HepG2 (cell line): ENCODE results near the gene IFT122. TPM values are rescaled to one million over a fixed set of nuclear protein-coding genes. Genes with fewer than 3 reads are reported as not detected.
A peak's percentile ranks its signal among the peaks of the same experiment; 100 is the strongest.

ENCODE experiments used
- BCL3 ChIP-seq: sonication (generic); formaldehyde crosslinking; IDR thresholded peaks from 2 replicates; pipeline ENCODE4 v1.5.1; 2020; ENCODE audit warnings: mild to moderate bottlenecking, missing genetic modification reagents, moderate library complexity
- BCLAF1 ChIP-seq: fragments of 450-650 bp; IDR thresholded peaks from 2 replicates; pipeline ENCODE4 v1.6.1; 2017; ENCODE audit warnings: mild to moderate bottlenecking
- CCAR2 ChIP-seq: fragments of 200-400 bp; formaldehyde crosslinking; optimal IDR thresholded peaks from 2 replicates; pipeline ENCODE3; 2018; ENCODE audit warnings: low read depth, mild to moderate bottlenecking, low read length, moderate library complexity
- EZH2 ChIP-seq: conservative IDR thresholded peaks from 2 replicates; pipeline ENCODE4 v1.6.1; 2012; ENCODE audit warnings: mild to moderate bottlenecking, low read depth, low read length, moderate library complexity
- FOXM1 ChIP-seq: sonication (generic); formaldehyde crosslinking; IDR thresholded peaks from 2 replicates; pipeline ENCODE4 v1.5.0; 2020; ENCODE audit warnings: missing genetic modification reagents
- ONECUT2 ChIP-seq: sonication (generic); formaldehyde crosslinking; IDR thresholded peaks from 2 replicates; pipeline ENCODE4 v1.4.0; 2020; ENCODE audit warnings: missing genetic modification reagents
- SRSF9 ChIP-seq: fragments of 200-400 bp; formaldehyde crosslinking; IDR thresholded peaks from 2 replicates; pipeline ENCODE4 v1.6.1; 2018; ENCODE audit warnings: borderline replicate concordance, mild to moderate bottlenecking, low read depth, low read length; ENCODE audit not compliant: insufficient read depth, poor library complexity, severe bottlenecking
- THRA ChIP-seq: sonication (generic); formaldehyde crosslinking; IDR thresholded peaks from 2 replicates; pipeline ENCODE4 v1.4.0; 2020; ENCODE audit warnings: missing genetic modification reagents, borderline replicate concordance
- ZNF18 ChIP-seq: sonication (generic); formaldehyde crosslinking; IDR thresholded peaks from 2 replicates; pipeline ENCODE4 v1.8.0; 2022; ENCODE audit warnings: mild to moderate bottlenecking, missing genetic modification reagents; ENCODE audit not compliant: insufficient replicate concordance
- ZNF180 ChIP-seq: sonication (generic); formaldehyde crosslinking; IDR thresholded peaks from 2 replicates; pipeline ENCODE4 v1.4.0; 2020; ENCODE audit warnings: low read depth, missing genetic modification reagents, borderline replicate concordance
- ZNF740 ChIP-seq: sonication (generic); formaldehyde crosslinking; IDR thresholded peaks from 2 replicates; pipeline ENCODE4 v1.4.0; 2020; ENCODE audit warnings: missing genetic modification reagents
- polyA plus RNA-seq, 8 experiments: library from polyadenylated mRNA; depleted of rRNA in 3 of 8; stranded (reverse) in 7 of 8; unstranded in 1 of 8; fragments of >200 nt; fragmentation: Illumina TruSeq in 4 of 8; extraction: Trizol in 4 of 8; gene quantifications; 2 replicates each; pipeline versions ENCODE4 v1.2.1 to v1.2.3, GENCODE V29; 2011 to 2016; ENCODE audit warnings: low read depth in 4 of 8, missing spikeins in 1 of 8, mixed read lengths in 1 of 8; ENCODE audit not compliant: insufficient read depth in 1 of 8
- total RNA-seq, 5 experiments: library from RNA; depleted of rRNA; stranded (reverse); fragments of >200 nt; fragmentation: Illumina TruSeq; extraction: Trizol; gene quantifications; 2 replicates each; pipeline ENCODE4 v1.2.3, GENCODE V29; 2016; ENCODE audit warnings: low read depth in 1 of 5

Gene IFT122
- total and polyA plus RNA-seq, 2 of the 13 experiments (the other 11 are each of a cell fraction or from before 2014, with no cell fraction given) = 10.1 to 10.3 TPM

GRCh38 chr3:129439817-129440617 is at the start of gene IFT122, which contains the start of gene MBD4 (continued):
- TF ChIP-seq ONECUT2 (CRISPR knock-in tag) (no peak), THRA (CRISPR knock-in tag) (peak; percentile 9; the same call in 1 of the 2 replicates), ZNF180 (no peak), BCL3 (CRISPR knock-in tag) (peak; percentile 95), CCAR2 (no peak), SRSF9 (no peak), ZNF18 (CRISPR knock-in tag) (no peak), EZH2 (no peak), FOXM1 (no peak), BCLAF1 (no peak), ZNF740 (no peak)
